GM21529 (cell line): Measurements from ENCODE around the gene HIP1.
"Not testable (repeated sequence)": the region's sequence is repeated elsewhere in the genome, so short reads cannot be mapped to it uniquely, and the experiment has no call there.

Source experiments
- ATAC-seq: cut with Tn5 transposase; IDR thresholded peaks from one replicate; pipeline ENCODE4 v1.9.1; 2021; ENCODE audit not compliant: unreplicated experiment

HIP1 gene

DNA sequence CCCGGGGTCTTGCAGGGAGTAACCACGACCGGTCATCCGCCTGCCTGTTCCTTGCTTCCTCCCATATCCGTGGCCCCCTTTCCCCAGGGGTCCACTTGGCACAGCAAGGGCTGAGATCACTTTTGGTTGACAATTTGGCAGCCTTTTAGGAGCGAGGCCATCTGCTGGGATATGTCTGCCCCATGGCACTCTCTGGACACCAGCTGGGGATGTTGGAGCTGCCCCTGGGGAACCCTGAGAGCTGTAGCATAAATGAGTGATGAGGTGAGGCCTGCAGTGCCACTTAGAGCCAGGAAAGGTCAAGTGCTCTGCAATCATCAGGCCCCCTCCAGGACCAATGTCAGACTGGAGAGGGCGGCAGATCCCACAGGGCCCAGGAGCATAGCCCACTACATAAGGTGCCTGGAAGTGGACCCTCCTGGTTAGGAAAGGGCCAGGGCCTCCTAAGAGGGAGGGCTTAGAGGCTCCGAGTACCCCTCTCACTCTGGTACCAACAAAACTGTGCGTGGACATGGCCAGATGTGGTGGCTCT lies 92.1 kb downstream of the HIP1 start:
- no peak for ATAC-seq

DNA sequence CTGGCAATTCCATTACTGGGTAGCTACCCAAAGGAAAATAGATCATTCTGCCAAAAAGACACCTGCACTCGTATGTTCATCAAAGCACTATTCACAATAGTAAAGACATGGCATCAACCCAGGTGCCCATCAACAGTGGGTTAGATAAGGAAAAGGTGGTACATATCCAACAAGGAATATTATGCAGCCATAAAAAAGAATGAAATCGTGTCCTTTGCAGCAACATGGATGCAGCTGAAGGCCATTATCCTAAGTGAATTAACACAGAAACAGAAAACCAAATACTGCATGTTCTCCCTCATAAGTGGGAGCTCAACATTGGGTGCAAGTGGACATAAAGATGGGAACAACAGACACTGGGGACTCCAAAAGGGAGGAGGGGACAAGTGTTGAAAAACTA lies 93.2 kb downstream of the HIP1 start:
- no peak for ATAC-seq

DNA sequence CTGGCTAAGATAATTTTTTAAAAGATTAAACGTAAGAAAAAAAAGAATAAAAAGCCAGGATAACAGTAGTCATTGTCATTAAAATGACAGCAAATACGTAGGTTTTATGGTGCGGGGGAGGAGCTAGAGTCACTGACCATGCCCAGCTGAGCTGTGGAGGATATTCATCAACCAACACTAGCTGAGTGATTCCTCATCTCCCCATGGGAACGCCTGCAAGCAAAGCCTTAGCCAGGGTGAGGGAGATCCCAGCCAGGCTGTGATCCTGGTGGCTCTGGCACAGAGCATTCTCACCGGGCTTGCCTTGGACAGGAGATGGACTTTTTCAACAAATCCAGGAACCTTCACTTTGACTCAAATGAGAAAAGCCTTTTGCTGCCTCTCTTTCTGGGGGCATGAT lies 94.2 kb downstream of the HIP1 start:
- no peak for ATAC-seq

DNA sequence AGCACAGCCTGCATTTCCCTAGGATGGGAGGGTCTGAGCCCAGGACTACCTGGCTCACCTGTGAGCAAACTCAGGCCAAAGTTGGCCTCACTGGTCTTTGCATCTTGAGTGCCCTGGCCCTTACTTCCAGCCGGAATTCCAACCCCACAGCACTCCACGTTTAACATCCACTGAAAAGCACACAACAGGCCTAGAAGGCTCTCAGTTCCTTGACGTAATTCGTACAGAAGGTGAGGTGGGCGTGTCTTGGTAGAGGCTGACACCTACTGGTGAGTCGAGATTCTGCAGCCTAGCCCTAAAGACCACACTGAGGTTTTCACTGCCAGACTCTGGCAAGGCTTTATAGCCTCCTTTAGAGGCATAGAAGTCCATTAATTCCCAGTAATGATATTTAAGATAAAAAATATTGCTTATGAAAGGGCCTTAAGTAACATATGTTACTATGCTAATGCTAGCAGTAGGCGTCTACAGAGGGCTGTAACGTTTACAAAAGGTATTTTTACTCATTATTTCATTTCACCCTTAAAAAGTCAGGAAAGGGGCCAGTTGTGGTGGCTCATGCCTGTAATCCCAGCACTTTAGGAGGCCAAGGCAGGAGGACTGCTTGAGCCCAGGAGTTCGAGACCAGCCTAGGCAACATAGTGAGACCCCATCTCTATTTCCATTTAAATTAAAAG lies 95.8 kb downstream of the HIP1 start:
- no peak for ATAC-seq

DNA sequence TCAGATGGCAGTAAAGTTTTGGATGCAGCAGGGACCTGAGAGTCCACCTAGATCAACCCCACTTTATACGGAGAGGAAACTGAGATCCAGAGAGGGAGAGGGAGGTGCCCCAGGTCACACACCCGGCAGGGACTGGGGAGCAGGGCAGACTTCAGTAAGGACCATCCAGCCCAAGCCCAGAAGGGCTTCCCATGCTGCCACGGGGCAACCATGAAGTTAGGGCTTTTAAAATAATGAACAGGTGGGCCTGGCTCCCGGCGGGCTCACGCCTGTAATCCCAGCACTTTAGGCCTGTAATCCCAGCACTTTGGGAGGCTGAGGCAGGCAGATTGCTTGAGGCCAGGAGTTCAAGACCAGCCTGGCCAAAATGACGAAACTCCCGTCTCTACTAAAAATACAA lies 98.5 kb downstream of the HIP1 start:
- ATAC-seq: no peak

DNA sequence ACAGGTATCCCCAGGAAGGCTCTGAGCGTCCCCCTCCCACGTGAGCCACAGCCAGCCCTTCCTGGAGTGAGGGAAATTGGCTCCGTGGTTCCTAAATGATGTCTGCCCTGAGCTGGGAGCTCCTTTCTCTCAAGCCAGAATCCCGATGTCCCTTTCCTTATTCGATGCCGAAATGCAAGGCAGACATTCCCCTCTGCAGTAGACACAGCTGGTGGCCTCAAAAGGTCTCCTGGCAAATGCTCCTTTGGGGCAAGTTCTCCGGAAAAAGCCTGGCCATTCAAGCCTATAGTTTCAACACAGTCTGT lies 98.9 kb downstream of the HIP1 start:
- ATAC-seq: no peak

DNA sequence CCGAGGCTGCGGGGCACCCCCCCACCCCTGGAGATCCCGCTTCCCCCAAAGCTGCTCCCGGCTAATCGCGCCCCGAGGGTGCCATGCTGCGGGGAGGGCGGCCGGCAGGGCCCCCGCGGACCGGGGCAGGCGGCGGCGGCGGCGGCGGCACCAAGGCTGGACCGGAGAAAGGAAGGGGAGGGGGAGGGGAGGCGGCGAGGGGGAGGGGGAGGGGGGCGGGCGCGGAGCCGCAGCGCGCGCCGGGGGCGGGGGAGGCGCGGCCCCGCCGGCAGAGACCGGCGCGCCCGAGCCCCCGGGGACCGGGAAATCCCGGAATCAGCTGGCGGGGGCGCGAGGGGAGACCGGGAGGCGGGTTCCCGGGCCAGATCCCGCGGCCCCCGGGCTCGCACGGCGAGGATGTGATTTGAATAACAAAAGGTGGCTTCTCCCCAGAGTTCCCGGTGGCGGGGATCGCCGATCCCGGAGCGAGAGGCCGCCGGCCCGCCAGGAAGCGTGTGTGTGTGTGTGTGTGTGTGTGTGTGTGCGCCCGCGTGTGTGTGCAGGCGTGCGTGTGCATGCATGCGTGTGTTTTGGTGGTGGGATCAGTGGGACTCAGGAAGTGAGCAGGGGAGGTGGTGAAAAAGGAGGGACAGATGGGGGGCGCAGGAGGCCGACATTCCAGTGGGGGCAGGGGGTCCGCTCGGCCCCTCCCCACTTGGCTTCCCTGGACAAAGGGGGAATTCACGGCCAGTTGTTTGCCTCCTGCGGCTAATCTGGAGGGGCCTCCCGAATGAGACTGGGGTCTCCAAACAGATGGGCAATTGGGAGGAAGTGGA lies 99.5 kb downstream of the HIP1 start:
- ATAC-seq: no peak

DNA sequence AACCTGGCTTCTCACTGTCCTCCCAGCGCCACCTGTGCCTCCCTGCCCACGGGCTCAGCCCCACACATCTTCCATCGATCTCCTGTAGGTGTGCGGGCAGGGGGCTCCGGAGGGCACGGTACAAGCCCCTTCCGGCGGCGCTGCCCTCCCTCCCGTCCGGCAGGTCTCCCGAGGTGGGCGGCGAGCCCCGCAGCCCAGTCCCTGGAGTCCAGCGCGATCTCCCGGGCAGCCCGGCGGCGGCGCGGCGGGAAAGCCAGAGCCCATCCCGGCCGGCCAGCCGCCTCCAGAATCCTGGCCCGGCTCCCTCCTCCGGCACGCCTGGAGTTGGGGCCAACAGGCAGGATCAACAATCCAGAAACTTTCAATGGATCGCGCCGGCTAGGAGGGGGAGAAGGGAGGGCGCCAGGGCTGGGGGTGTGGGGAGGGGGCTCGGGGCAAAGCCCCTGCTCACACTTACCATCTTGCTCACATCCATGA lies 100.1 kb downstream of the HIP1 start:
- no peak for ATAC-seq

DNA sequence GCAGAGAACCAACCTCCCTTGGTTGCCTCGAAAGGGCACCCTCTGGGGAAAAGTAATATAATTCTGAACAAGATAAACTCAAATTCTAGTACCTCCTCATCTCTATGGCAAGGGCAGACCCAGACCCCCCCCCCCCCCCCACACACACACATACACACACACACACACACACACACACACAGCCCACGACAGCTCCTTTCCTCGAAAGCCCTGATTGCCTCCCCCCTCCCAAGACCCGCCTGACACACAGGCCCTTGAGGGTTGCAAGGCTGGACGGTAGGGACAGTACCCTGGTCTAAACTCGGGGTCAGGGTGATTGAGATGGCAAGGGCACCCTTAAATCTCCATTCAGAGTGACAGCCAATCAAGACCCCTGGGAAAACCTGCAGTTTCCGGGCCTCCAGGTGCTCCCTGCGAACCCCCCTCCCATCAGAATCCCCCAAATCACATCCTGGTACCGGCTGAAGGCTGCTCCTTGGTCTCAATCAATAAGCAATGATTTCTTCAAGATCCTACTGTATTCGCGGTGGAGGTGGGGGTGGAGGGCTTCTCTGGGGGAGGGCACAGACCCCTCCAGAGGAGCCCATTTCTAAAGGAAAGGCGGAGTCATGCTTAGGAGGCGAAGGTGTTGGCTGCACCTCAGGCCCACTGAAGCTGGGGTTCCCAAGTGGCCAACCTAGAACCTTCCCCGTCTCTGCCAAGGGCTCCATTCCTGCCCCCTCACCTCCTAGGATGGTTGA lies 100.7 kb downstream of the HIP1 start:
- no peak for ATAC-seq

DNA sequence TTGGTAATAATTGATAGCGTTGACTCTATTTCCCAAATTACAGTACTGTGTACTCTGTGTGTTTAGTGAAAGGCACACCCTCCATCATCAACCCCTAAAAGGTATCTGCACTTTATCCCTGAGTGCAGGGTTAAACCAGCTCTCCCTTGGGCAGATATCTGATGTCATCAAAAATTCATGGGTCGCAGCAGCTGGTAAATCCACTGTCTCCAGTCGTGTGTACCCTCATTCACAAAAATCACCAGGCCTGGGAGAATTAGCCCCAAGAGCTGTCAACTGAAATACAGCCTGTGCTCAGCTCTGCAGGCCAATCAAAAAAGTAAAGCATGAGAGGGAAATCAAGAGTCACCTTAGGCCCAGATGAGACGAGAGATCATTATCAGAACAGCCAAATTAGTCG lies 103.7 kb downstream of the HIP1 start:
- no peak for ATAC-seq

DNA sequence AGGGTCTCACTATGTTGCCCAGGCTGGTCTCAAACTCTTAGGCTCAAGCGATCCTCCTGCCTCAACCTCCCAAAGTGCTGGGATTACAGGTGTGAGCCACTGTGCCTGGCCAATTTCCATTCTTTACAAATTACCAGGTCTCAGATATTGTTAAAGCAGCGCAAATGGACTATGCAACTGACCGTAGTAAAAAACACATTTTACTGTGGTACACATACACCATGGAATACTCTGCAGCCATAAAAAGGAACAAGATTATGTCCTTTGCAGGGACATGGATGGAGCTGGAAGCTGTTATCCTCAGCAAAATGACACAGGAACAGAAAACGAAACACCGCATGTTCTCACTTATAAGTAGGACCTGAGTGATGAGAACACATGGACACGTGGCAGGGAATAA lies 106.2 kb downstream of the HIP1 start:
- ATAC-seq: not testable (repeated sequence)

DNA sequence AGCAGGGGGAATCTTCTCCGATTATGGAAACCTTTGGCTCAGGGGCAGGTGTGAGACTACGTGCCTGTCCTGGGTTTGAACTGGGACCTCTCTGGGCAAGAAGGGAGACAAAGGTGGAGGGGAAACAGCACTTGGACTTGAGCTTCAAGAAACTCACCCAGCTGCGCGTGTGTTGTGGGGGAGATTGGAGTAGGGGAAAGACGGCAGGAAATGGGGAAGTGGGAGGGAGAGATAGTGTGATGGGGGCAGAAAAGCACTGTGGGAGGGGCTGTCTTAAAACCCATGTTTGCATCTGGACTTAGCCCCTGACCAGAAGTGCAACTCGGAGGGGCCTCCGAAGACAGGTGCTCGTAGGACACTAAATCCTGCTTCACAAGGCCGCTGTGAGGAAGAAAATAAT lies 107.0 kb downstream of the HIP1 start:
- ATAC-seq: no peak

DNA sequence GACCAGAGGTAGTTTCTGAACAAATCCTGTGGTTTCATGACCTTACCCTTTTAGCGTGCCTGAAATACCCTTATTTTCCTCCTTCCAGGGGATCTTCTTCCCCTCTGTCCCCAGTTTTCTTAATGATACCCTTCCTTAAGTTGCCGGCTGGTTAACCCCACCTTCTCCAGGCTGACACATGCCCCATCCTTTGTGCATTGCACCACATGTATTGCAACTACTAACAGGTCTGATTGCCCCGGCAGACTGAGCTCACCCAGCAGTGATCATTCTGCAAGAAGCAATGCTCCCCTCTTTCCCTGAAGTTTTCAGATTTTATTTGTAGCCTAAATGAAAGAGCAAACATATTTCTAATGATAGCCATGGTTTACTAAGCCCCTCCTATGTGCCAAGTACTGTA lies 108.2 kb downstream of the HIP1 start:
- ATAC-seq: no peak

DNA sequence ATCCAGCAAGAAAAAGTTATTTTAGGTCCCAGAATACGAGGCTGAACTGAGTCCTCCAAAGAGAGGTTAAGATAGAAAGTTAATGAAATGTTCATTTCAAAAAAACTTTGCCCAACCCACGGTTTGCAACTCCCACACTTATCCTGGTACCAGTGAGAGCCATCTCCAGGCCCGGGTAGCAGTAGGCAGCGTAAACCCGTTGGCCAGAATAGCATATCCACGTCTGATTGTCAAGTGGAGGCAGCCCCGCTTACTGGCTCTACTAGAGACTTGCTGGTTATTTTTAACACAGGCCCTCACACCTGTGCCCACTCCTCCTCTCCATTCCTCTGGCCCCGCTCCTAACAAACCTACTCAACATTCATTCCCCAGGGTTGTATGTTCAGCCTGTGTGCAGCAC lies 109.7 kb downstream of the HIP1 start:
- ATAC-seq: no peak

DNA sequence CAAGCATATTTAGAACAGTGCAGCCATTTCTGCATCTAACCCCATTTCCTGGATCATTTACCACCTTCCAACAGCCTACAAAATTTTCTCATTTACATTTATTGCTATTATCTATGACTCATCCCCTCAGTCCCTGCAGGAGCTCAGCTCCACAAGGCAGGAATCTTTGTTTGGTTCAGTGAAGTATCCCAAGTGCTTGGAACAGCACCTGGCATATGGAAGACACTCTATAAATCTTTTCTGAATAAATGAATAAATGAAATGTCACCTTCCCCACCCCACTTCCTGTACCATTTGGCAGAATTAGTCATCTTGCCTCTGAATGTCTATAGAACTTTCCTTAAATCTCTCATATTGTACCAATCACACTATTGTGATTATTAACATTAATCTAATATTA lies 110.7 kb downstream of the HIP1 start:
- no peak for ATAC-seq

DNA sequence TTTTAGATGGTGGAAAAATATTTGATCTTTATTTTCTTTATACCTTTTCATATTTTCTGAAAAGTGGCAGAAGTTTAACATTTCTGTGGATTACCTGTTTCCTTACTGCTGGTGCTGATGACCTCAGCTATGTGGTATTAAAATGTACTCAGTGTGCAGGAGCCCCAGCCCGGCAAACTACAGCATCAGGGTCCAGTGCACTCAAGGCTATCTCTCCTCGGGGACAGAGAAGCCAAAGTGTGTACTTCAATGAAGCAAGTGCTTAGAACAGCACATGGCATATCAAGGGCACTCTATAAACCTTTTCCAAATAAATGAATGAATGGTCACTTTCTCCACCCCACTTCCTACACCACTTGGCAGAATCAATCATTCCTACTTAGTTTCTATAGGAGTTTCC lies 111.8 kb downstream of the HIP1 start:
- no peak for ATAC-seq

DNA sequence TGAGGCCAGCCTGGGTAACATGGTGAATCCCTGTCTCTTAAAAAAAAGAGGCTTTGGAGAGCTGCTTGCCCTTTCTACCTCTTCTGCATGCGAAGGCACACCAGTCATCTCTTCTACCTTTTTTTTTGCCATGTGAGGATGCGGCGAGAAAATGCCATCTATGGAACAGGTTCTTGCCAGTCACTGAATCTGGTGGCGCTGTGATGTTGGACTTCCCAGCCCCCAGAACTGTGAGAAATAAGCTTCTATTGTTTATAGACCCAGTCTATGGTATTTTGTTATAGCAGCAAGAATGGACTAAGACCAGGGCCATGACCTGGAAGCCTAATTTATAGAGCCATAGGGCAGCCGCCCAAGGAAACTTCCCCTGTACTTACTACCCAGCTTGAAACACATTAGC lies 112.9 kb downstream of the HIP1 start:
- ATAC-seq: no peak

DNA sequence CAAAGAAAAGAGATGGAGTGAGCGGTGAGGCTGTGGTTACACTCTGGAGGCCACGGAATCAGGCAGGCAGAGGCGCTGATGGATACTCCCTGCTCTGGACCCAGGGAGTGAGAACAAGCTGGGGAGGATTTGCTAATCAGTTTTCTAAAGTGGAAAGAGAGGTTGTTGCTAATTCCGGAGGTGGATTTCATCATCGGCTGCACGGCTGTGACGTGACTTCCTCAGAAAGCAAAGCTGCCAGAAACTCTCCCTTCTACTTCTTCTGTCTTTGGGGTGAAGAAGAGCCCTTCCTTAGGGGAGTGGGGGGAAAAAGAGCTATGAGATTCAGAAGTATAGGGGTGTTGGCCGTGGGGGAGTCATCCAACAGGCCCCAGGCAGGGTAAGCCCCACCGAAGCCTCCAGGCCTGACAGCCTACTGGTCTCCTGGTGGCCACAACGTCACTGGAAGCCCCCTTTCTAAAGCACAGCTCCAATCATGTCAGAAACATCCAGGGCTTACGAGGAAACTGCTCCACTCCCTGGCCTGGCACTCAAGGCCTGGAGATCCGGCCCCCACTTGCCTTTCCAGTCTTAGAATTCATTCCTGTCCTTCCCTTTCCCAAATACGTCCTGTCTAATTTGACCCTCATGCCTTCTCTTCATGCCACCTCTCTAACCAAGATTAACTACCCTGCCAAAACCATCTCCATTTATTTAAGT lies 114.5 kb downstream of the HIP1 start:
- ATAC-seq: no peak

DNA sequence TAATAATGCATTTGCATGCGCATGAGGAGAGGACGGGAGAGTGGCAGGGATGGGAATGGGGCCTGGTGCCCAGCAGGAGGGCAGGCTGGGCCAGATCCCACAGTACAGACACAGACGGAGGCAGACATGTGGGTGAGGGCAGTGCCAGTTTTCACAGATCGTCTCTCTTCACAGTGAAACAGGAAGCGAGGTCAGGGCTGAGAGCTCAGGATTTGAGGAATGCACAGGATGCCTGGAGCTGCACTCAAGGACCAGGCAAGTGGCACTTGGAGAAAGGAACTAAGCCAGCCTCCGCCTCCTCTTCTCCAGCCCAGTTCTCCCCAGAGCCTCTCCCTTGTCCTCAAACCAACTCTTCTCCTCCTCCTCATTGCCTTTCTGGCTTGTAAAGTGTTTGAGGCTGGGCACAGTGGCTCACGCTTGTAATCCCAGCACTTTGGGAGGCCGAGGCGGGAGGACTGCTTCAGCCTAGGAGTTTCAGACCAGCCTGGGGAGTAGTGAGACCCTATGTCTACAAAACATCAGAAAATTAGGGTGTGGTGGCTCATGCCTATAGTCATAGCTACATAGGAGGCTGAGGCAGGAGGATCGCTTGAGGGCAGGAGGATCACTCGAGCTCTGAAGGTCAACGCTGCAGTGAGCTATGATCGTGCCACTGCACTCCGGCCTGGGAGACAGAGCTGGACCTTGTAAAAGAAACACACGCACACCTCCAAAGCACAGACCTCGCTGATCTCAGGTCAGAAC lies 115.2 kb downstream of the HIP1 start:
- ATAC-seq: no peak

DNA sequence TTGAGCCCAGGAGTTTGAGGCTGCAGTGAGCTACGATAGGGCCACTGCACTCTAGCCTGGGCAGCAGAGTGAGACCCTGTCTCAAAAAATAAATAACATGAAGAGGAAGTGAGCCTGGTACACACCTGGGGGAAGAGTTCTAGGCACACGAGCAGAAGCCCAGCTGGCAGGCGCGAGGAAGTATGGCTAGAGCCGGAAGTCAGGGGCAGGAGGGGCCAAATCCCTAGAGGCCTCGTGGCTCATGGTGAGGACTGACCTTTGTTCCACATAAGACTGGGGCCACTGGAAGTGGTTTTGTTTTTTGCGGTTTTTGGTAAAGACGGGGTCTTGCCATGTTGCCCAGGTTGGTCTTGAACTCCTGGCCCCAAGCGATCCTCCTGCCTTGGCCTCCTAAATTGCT lies 117.6 kb downstream of the HIP1 start:
- ATAC-seq: no peak

DNA sequence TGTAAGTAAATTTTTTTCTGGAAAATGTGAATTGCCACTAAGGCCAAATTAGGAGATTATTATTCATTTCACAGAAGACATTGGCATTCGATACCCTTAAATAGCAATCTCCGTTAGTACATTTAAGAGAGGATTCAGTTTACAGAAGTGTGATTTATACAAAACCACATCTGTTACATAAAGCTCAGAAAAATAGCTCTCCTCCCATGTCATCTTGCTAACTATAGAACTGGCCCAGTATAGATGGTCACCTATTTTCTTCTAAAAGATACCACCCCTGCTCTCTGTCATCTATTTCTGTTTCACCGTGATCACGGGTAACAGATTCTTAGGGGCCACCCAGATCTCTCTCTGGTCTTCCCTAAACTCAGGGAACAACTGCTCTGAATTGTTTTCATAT lies 119.1 kb downstream of the HIP1 start:
- ATAC-seq: no peak
